ENCODE data around the gene CLASP1. TPM values are rescaled to one million over a fixed set of nuclear protein-coding genes. Genes with fewer than 3 reads are reported as not detected.

The CLASP1 gene
- total RNA-seq, 1 donor from 2014 or later, result 54.1 TPM

DNA sequence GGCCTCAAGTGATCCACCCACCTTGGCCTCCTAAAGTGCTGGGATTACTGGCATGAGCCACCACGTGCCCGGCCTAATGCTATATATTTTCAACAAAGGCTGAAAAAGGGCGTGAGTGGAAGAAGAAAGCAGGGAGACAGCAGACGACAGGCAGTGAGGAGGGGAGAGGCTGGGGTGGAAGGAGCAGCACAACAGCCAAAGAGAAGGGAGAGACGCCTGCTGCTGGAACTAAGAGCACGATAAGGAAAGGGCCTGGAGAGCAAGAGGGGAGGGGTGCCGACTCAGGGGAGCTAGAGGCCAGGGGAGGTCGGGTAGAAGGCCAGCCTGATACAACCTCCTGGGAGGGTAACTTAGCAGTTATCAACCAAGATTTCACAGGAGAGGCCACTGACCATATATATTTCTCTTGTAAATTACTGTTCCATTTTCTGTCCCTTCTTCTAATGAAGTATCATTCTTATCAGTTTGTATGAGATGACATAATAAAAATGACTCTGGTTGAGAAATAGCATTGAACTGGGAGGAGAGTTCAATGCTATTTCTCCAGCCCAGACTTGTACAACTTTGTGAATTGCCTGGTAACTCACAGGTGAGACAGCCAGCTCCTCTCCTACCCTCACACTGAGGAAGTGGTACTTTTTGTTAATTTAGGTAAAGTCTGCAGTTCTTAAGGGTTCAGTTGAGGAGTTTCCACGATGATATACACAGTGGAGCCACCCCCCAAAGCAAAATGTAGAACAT lies 124.4 kb downstream of the CLASP1 start:
- TF ChIP-seq, protein P1, sequence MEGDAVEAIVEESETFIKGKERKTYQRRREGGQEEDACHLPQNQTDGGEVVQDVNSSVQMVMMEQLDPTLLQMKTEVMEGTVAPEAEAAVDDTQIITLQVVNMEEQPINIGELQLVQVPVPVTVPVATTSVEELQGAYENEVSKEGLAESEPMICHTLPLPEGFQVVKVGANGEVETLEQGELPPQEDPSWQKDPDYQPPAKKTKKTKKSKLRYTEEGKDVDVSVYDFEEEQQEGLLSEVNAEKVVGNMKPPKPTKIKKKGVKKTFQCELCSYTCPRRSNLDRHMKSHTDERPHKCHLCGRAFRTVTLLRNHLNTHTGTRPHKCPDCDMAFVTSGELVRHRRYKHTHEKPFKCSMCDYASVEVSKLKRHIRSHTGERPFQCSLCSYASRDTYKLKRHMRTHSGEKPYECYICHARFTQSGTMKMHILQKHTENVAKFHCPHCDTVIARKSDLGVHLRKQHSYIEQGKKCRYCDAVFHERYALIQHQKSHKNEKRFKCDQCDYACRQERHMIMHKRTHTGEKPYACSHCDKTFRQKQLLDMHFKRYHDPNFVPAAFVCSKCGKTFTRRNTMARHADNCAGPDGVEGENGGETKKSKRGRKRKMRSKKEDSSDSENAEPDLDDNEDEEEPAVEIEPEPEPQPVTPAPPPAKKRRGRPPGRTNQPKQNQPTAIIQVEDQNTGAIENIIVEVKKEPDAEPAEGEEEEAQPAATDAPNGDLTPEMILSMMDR (IDR thresholded peaks at IDR 0.05; ENCODE audit: insufficient read depth, low read length, poor library complexity, severe bottlenecking), result no peak
- no peak for DNase-seq (ENCODE audit: low read depth)
- H3K36me3 ChIP-seq (ENCODE audit: control insufficient read depth, insufficient read depth, low read length), result no peaks in the 10 kb centered on the region

DNA sequence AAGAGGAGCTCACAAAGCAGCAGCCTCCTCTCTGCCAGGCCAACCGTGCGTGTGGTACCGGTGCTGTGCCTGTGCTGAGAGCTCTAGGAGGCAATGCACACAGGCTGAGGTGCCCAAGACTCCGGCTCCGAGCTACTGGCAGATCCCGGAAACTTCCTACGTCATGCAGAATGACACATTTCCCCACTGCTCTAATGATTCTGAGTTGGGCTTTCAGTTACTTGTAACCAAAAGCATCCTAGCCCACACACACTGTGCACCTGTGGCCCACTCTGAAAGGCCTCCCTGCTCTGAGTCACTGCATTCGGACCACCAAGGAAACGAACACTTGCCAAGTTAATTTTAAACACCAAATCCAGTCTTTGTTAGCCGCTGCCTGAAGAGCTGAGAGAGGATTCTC lies 127.9 kb downstream of the CLASP1 start:
- no peaks in the 10 kb centered on the region for H3K27me3 ChIP-seq (ENCODE audit: control insufficient read depth, insufficient read depth, low read length)
- peaks cover 1% of the 10 kb centered on the region for H3K36me3 ChIP-seq (ENCODE audit: control insufficient read depth, insufficient read depth, low read length)
- TF ChIP-seq, protein P1 (IDR thresholded peaks at IDR 0.05; ENCODE audit: insufficient read depth, low read length, poor library complexity, severe bottlenecking), result no peak
- H3K4me3 ChIP-seq (ENCODE audit: low read depth, low read length), result no peak overlapping the region
- no peak for DNase-seq (ENCODE audit: low read depth)

More for the DNA sequence above, 124.4 kb downstream of the CLASP1 start:
- no peak overlapping the region for H3K4me3 ChIP-seq (ENCODE audit: low read depth, low read length)
- no peaks in the 10 kb centered on the region for H3K27me3 ChIP-seq (ENCODE audit: control insufficient read depth, insufficient read depth, low read length)

DNA sequence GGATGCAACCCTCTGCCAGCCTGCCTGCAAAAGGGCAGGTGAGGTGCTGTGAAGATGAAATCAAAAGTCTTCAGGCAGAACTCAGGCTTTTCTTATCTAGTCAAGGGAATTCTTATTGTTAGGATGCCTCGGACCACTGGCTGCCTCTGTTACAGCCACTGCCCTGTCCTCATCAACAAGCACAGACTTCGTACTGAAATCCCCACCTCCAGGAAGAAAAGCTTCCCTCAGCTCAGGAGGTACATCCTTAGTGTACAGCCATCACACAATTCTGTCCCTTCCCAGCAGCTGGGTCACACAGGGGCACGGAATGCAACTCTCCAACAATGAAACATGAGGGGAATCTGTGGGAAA lies 128.6 kb downstream of the CLASP1 start:
- Histone ChIP-seq H3K4me3 (ENCODE audit: low read depth, low read length) (no peak overlapping the region), H3K27me3 (ENCODE audit: control insufficient read depth, insufficient read depth, low read length) (no peaks in the 10 kb centered on the region), H3K36me3 (ENCODE audit: control insufficient read depth, insufficient read depth, low read length) (peaks cover 1% of the 10 kb centered on the region)
- DNase-seq (ENCODE audit: low read depth), result no peak
- TF ChIP-seq, protein P1 (IDR thresholded peaks at IDR 0.05; ENCODE audit: insufficient read depth, low read length, poor library complexity, severe bottlenecking), result no peak

DNA sequence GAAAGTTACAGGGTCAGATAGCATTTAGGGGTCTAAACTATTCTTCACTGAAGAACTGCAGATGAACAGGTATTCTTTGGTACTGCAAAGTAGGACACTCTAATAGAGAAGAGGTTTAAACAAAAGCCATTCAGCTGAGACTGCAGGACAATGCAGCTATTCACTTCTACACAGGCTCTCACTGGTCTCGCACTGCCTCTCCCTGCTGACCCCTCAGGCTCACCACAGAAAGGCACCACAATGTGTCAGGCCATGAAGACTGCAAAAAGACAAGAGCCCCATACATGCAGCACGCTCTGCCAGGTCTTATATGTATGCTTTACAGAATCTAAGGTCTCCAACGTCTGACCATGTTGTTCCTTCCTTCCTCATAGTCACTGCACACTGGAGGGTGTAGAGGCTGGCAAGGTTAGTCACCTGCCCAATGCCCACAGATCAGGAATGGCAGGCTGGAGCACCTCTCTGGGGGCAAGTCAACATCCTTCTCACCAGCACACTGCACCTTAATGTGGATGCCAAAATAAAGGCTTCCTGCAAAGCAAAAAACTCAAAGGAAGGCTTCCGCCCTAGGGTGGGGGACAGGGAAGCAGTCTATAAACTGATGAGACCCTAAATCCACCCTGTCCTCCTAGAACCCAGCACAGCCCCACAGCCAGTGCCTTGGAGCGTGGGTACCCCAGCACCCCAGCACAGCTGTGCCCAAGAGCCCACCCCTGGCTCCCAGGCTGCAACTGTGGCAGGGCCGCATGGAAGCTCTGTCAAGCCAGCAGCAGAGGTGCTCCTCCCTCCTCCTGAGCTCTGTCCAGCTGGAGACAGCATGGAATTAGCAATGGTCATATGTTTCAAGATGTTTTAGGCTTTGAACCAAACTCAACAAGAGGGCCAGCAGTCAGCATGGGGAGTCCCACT lies 129.3 kb downstream of the CLASP1 start:
- TF ChIP-seq, protein P1 (IDR thresholded peaks at IDR 0.05; ENCODE audit: insufficient read depth, low read length, poor library complexity, severe bottlenecking), result no peak
- H3K27me3 ChIP-seq (ENCODE audit: control insufficient read depth, insufficient read depth, low read length), result no peaks in the 10 kb centered on the region
- DNase-seq (ENCODE audit: low read depth), result no peak

DNA sequence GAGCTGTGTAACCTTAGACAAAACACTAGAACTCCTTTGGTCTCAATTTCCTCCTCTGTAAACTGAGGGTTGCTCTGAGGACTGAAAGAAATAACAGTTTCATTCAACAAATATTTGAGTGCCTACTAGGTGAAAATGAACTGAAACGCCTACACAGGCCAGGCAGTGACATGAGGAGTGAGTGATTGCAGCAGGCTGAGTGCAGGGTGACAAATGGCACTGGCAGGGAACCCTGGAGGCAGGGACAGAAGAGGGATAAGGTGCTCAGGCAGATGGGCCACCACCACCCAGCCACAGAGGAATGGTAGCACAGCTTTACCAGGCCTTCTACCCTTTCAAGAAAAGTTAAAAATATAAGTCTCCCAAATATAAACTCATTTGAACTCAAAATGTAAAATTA lies 130.1 kb downstream of the CLASP1 start:
- no peaks in the 10 kb centered on the region for H3K27me3 ChIP-seq (ENCODE audit: control insufficient read depth, insufficient read depth, low read length)
- peaks cover 1% of the 10 kb centered on the region for H3K36me3 ChIP-seq (ENCODE audit: control insufficient read depth, insufficient read depth, low read length)
- no peak for DNase-seq (ENCODE audit: low read depth)
- H3K4me3 ChIP-seq (ENCODE audit: low read depth, low read length), result no peak overlapping the region
- TF ChIP-seq, protein P1 (IDR thresholded peaks at IDR 0.05; ENCODE audit: insufficient read depth, low read length, poor library complexity, severe bottlenecking), result no peak

More for the DNA sequence above, 129.3 kb downstream of the CLASP1 start:
- Histone ChIP-seq H3K4me3 (ENCODE audit: low read depth, low read length) (no peak overlapping the region), H3K36me3 (ENCODE audit: control insufficient read depth, insufficient read depth, low read length) (peaks cover 1% of the 10 kb centered on the region)
